ELF-1 (cell line): ENCODE measurements around the gene PET100.
A peak's percentile ranks its signal among the peaks of the same experiment; 100 is the strongest.

Experiments used
- DNase-seq: peaks from one replicate; pipeline ENCODE4 v3.0.0-alpha.2; 2016; ENCODE audit warnings: low read depth, low spot score

Gene PET100

GRCh38 chr19:7679771-7680605 lies 50.4 kb downstream of the PET100 start:
- no peak for DNase-seq

- peak; percentile 85 for DNase-seq
Observed at GRCh38 chr19:7680606-7681339, 51.2 kb downstream of the PET100 start, which contains the start of gene TRAPPC5. TSS of gene TRAPPC5 (plus strand) at chr19:7680833. CDS start at chr19:7682254, 1,421 bp downstream.
